OCI-LY1 (cell line): ENCODE measurements around the gene MGRN1.

ENCODE experiments used
- H2AFZ ChIP-seq: fragments of 200-600 bp; sonication (generic), shearing (Covaris generic); 2 replicates; pipeline ENCODE4 v1.6.0; 2014; ENCODE audit warnings: antibody characterized with exemption, mild to moderate bottlenecking, low read length
- H3F3A ChIP-seq: fragments of 200-600 bp; sonication (generic), shearing (Covaris generic); 2 replicates; pipeline ENCODE4 v1.6.0; 2014; ENCODE audit warnings: mild to moderate bottlenecking, antibody characterized with exemption, low read length, moderate library complexity; ENCODE audit not compliant: insufficient read depth
- H3K27ac ChIP-seq: fragments of 200-600 bp; sonication (generic); 2 replicates; pipeline ENCODE4 v1.5.1; 2014; ENCODE audit warnings: low read length, mixed run types, mild to moderate bottlenecking, low read depth; ENCODE audit not compliant: poor library complexity, severe bottlenecking
- H3K27me3 ChIP-seq: fragments of 200-600 bp; sonication (generic); 2 replicates; pipeline ENCODE4 v1.6.0; 2014; ENCODE audit warnings: antibody characterized with exemption, mild to moderate bottlenecking, low read length, moderate library complexity; ENCODE audit not compliant: insufficient read depth
- H3K36me3 ChIP-seq: fragments of 200-600 bp; sonication (generic); 2 replicates; pipeline ENCODE4 v1.6.1; 2014; ENCODE audit warnings: mild to moderate bottlenecking, antibody characterized with exemption, low read length, moderate library complexity, mixed read lengths; ENCODE audit not compliant: insufficient read depth
- H3K4me1 ChIP-seq: fragments of 200-600 bp; sonication (generic); 2 replicates; pipeline ENCODE4 v1.5.1; 2014; ENCODE audit warnings: mild to moderate bottlenecking, low read length, moderate library complexity; ENCODE audit not compliant: insufficient read depth, severe bottlenecking
- H3K4me2 ChIP-seq: fragments of 200-600 bp; sonication (generic), shearing (Covaris generic); 2 replicates; pipeline ENCODE4 v1.6.1; 2014; ENCODE audit warnings: low read length
- H3K4me3 ChIP-seq: fragments of 200-600 bp; sonication (generic); 2 replicates; pipeline ENCODE4 v1.5.1; 2014; ENCODE audit warnings: low read length, low read depth, mild to moderate bottlenecking, mixed read lengths; ENCODE audit not compliant: poor library complexity, severe bottlenecking
- H3K79me2 ChIP-seq: fragments of 200-600 bp; shearing (Covaris generic); 2 replicates; pipeline ENCODE4 v1.6.1; 2016; ENCODE audit warnings: mixed run types, low read length, mixed read lengths; ENCODE audit not compliant: insufficient read depth
- H3K9ac ChIP-seq: fragments of 200-600 bp; sonication (generic), shearing (Covaris generic); 2 replicates; pipeline ENCODE4 v1.6.1; 2014; ENCODE audit warnings: mild to moderate bottlenecking, low read length, mixed read lengths
- H3K9me2 ChIP-seq: fragments of 200-600 bp; sonication (generic), shearing (Covaris generic); 2 replicates; pipeline ENCODE4 v1.6.1; 2014; ENCODE audit warnings: low read depth, mild to moderate bottlenecking, low read length, mixed read lengths
- H3K9me3 ChIP-seq: fragments of 200-600 bp; shearing (Covaris generic); 2 replicates; pipeline ENCODE4 v1.6.1; 2014; ENCODE audit warnings: low read length, mixed read lengths
- H4K20me1 ChIP-seq: fragments of 200-600 bp; sonication (generic), shearing (Covaris generic); 2 replicates; pipeline ENCODE4 v1.6.0; 2016; ENCODE audit warnings: mild to moderate bottlenecking, low read length; ENCODE audit not compliant: insufficient read depth
- EZH2 ChIP-seq: fragments of 200-600 bp; sonication (generic), shearing (Covaris generic); IDR thresholded peaks from 2 replicates; pipeline ENCODE4 v1.8.0; 2017; ENCODE audit warnings: borderline replicate concordance, mixed run types, mild to moderate bottlenecking, antibody characterized with exemption, low read length, moderate library complexity, mixed read lengths
- TF ChIP-seq, protein P1 (sequence below): fragments of 200-600 bp; sonication (generic), shearing (Covaris generic); IDR thresholded peaks from 2 replicates; pipeline ENCODE4 v1.5.1; 2017; ENCODE audit warnings: mild to moderate bottlenecking, antibody characterized with exemption, low read length, moderate library complexity, mixed read lengths

The MGRN1 gene

DNA sequence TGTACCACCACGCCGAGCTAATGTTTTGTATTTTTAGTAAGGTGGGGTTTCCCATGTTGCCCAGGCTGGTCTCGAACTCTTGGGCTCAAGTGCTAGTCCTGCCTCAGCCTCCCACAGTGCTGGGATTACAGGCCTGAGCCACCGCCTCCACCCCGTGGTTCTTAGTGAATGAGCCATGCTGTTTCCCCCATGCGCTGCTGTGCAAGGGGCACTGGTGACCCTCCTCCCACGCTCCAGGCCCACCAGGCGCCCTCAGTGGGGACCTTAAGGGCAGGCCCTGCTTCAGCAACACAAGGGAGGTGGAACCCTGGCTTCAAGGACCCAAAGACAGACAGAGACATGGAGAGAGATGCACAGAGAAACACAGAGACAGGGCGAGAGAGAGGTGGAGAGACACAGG is 53.4 kb downstream of the MGRN1 start:
- Histone ChIP-seq H3K27ac (no peak overlapping the region), H3K36me3 (peaks cover 11% of the 10 kb centered on the region), H3K4me1 (no peaks in the 10 kb centered on the region), H2AFZ (no peak overlapping the region), H3K9me3 (no peaks in the 10 kb centered on the region), H3K4me3 (no peak overlapping the region), H3K9ac (no peak overlapping the region), H3K79me2 (no peaks in the 10 kb centered on the region), H4K20me1 (no peaks in the 10 kb centered on the region), H3F3A (no peaks in the 10 kb centered on the region), H3K4me2 (no peak overlapping the region), H3K27me3 (no peaks in the 10 kb centered on the region), H3K9me2 (no peaks in the 10 kb centered on the region)
- no peak for TF ChIP-seq EZH2
- TF ChIP-seq, protein P1, sequence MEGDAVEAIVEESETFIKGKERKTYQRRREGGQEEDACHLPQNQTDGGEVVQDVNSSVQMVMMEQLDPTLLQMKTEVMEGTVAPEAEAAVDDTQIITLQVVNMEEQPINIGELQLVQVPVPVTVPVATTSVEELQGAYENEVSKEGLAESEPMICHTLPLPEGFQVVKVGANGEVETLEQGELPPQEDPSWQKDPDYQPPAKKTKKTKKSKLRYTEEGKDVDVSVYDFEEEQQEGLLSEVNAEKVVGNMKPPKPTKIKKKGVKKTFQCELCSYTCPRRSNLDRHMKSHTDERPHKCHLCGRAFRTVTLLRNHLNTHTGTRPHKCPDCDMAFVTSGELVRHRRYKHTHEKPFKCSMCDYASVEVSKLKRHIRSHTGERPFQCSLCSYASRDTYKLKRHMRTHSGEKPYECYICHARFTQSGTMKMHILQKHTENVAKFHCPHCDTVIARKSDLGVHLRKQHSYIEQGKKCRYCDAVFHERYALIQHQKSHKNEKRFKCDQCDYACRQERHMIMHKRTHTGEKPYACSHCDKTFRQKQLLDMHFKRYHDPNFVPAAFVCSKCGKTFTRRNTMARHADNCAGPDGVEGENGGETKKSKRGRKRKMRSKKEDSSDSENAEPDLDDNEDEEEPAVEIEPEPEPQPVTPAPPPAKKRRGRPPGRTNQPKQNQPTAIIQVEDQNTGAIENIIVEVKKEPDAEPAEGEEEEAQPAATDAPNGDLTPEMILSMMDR, result no peak

DNA sequence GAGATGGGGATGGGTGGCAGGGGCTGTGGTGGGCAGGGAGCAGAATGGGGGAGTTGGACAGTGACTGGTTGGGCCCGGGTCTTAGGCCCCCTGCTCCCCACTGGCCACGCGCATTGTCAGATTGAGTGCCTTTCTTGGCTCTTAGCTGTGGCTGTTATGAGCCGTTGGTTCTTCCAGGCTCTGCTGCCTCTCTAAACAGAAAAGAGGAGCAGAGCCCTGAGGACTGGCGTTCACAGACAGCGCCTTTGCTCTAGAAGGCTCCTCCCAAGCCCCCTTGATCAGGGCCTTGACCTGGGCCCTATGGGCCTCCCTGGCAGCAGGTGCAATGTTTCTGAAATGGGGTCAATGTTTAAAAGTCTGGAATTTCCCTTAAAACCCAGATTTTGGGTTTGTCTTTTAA is 54.0 kb downstream of the MGRN1 start:
- Histone ChIP-seq H3K9ac (no peak overlapping the region), H4K20me1 (no peaks in the 10 kb centered on the region), H3K27ac (no peak overlapping the region), H3K4me1 (no peaks in the 10 kb centered on the region), H3K4me2 (no peak overlapping the region), H3K27me3 (no peaks in the 10 kb centered on the region), H2AFZ (no peak overlapping the region), H3F3A (no peaks in the 10 kb centered on the region), H3K9me3 (no peaks in the 10 kb centered on the region), H3K4me3 (no peak overlapping the region), H3K79me2 (no peaks in the 10 kb centered on the region), H3K36me3 (peaks cover 17% of the 10 kb centered on the region), H3K9me2 (no peaks in the 10 kb centered on the region)
- TF ChIP-seq EZH2, result no peak
- TF ChIP-seq, protein P1, result no peak

DNA sequence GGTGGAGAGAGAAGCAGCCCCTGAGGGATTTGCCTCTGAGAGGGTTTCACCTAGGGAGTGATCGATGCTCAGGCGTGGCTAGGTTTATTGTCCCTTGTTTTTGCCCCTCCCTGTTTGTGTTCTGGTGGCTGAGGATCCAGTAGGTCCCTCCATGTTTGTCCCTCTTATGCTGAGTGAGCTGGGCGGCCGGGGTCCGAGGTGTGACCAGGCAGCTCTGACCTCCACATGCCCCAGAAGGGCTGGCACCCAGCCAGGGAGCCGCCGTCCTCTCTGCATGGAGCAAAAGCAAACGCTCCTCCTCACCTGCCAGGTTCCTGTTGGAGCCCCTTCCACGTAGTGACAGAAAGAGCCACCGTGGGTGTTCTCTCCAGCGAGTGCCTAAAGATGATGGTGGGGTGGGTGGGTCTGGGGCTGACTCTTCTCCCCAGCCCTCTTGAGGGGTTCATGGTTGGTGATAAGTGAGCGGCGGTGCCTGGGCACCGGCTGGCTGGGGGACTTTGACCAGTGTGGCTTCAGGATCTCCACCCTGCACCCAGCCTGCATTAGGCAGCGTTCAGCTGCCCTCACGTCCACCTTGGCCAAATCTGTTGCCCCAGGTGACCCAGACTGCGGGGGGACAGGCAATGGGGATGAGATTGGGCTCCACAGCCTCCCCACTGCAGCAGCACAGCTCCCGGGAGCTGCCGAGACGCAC is 54.7 kb downstream of the MGRN1 start:
- H3K27ac ChIP-seq, result no peak overlapping the region
- no peak for TF ChIP-seq EZH2
- TF ChIP-seq, protein P1, result no peak
- H3K4me1 ChIP-seq, result no peaks in the 10 kb centered on the region

More for the DNA sequence above, 54.7 kb downstream of the MGRN1 start:
- Histone ChIP-seq H4K20me1 (no peaks in the 10 kb centered on the region), H2AFZ (no peak overlapping the region), H3K9me3 (no peaks in the 10 kb centered on the region), H3K4me2 (no peak overlapping the region), H3K36me3 (peaks cover 24% of the 10 kb centered on the region), H3K27me3 (no peaks in the 10 kb centered on the region), H3K4me3 (no peak overlapping the region), H3F3A (no peaks in the 10 kb centered on the region), H3K9ac (no peak overlapping the region), H3K79me2 (no peaks in the 10 kb centered on the region), H3K9me2 (no peaks in the 10 kb centered on the region)
